GM18870 (cell line): ENCODE results near the gene MTHFD1L.

Experiments
- ATAC-seq: cut with Tn5 transposase; IDR thresholded peaks from one replicate; pipeline ENCODE4 v1.9.1; 2021; ENCODE audit warnings: moderate library complexity; ENCODE audit not compliant: unreplicated experiment

Gene MTHFD1L

GRCh38 chr6:151147118-151147832 lies 281.8 kb downstream of the MTHFD1L start:
- no peak for ATAC-seq

- ATAC-seq: no peak
Observed at GRCh38 chr6:151148111-151148510, 282.6 kb downstream of the MTHFD1L start.

GRCh38 chr6:151149793-151150192 lies 284.3 kb downstream of the MTHFD1L start:
- no peak for ATAC-seq
